Epidermal melanocyte (primary cell): Measurements from ENCODE around the gene KCND3.

Source experiments
- DNase-seq: peaks from one replicate; pipeline ENCODE4 v3.0.0; 2011; ENCODE audit warnings: low spot score; ENCODE audit not compliant: insufficient read length

KCND3 gene

DNA sequence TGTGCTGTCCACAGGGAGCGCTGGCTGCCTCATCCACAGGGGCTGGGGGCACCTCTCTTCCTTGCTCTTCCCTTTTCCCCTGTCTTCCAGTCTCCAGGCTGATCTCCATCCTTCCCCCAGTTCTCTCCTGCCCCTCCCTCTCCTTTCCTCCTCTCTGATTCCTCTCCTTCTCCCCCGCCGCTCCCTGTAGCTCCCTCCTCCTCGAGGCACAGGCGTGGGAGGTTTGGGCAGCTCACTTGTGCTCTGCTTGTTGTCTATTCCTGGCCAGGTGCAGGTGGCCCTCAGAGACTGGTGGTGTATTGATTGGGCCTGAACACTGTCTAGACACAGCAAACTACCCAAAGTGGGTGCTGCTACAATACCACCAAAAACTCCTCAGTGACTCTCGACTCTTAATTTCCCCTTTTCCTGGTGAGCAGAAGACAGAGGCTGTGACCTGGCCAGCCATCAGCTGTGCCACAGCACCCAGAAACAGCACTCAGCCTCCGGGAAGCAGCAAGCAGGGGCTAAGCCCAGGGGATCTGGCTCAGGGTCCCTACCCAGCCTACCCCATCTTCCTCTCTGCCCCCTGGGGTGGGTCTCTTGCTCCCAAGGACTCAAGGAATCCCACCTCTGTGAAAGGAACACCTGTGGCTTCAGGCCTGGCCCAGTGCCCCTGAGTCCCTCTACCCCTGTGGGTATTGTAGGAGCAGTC, 140.5 kb downstream of the KCND3 start:
- no peak for DNase-seq

DNA sequence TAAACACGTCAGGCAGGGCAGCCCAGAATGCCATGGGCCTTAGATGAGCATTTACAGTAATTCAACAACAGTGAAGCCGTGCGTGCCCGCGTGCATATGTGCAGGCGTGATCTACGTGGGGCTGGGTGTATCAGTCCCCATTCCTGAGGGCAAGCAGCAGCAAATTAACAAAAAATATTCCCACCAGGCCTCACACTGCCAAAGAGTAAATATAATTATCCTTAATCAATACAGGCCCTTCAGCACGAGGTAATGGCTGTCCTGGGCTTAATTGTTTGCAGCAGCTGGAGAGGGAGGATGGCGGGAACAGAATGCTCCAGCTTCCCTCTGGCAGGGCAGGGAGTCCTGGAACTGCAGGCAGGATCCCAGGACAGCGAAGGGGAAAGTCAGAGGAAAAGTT, 142.0 kb downstream of the KCND3 start:
- DNase-seq: no peak

DNA sequence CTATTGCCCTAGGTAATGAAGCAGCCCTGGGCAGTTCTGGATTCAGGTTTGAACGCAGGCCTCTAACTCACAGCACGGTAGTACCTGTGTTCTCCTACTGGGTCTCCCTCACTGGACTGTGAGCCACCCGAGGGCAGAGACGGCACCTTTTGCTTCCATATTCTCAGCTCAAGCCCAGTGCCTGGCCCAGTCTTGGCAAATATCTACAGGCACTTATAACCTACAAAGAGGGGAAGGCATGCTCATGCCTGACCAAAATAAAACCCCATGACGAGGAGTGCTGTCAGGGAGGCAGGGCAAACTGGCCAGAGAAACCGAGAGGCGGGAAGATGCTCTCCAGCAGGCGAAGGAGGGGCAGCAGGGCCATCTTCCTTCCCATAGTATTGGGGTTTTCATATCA, 142.6 kb downstream of the KCND3 start:
- DNase-seq: no peak

DNA sequence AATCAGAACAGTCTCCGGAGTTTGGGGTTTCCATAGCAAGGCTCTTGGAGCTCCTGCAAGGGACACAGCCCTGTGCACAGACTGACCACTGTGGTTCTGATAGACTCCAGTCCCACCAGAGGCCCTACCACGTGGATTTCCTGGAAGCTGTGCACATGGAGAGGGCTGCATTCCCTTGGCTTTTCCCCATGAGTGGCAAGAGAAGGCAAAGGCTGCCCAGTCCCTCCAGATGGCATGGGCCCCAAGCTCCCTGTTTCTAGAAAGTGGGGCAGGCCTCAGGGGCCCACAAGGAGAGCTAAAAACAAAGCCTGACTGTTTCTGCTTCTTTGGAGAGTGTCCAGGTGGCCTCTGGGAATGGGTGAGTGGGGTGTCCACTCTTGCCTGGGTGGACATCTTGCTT, 146.3 kb downstream of the KCND3 start:
- DNase-seq: no peak

DNA sequence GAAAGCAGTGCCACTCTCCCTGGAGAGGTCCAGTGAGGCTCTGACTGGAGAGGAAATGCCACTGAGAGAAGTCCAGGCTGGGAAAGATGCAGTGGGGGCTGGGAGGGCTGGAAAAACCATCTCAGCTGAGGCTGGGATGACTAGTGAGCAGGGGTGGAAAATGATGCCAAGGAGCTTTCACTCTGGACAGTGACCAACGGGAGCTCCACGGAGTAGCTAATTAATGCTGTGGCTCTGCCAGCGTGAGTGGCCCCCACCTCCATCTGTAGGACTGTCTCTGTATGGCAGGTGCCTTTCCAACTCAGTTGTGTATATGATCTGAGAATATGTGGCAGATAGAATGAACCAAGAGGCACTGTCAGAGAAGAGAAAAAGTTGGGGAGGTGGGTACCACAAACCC, 147.1 kb downstream of the KCND3 start:
- DNase-seq: no peak

DNA sequence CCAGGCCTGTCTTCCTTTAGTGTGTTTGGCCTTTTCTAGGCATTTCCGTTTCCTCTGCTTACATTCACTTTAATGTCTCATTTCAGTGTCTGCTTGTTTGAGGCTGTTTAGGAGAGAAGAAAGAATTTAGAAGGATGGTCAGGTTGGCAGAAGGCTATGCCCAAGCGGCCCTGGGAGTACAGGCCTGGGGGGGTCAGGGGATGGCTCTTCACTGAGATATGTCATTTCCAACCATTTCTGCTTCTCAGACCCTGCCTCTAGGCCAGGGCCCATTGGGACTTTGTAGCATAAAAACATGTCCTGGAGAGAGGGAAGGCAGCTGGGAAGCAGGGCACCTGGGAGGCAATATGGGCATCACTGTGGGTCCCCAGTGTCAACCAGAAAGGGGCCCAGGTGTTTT, 147.7 kb downstream of the KCND3 start:
- DNase-seq: no peak

DNA sequence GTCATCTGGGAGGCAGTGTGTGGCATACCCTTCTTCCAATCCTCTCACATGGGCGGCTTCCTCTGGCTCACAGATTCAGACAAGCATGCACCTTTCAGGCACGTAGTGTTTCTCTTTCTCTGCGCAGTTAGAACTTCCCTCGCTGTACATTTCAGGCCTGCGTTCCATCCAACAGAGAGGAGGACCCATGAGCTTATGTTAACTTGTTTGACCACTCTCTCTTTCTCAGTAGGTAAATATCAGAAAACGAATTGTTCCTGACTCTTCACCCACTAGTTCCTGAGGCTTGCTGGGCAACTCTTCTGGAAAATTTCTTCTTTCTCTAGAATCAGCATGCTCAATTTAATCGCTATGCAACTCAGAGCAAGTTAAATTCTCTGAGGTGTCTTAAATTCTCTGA, 148.3 kb downstream of the KCND3 start:
- no peak for DNase-seq

DNA sequence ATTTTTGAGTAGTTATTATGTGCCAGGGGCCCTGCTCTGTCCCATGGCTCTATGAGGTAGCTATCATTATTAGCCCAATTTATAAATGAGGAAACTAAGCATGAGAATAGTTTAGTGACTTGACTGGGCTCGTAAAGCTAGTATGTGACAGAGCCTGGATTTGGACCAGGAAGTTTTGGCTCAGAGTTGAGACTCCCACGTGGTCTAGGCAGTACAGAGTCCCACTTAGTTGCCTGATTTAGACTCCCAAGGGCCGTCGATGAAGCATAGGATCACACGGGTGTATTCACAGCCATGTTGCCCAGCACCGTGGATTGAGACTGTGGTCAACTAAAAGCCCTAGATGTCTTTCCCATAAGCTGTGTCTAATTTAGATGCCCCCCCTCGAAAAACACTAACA, 152.1 kb downstream of the KCND3 start:
- no peak for DNase-seq

DNA sequence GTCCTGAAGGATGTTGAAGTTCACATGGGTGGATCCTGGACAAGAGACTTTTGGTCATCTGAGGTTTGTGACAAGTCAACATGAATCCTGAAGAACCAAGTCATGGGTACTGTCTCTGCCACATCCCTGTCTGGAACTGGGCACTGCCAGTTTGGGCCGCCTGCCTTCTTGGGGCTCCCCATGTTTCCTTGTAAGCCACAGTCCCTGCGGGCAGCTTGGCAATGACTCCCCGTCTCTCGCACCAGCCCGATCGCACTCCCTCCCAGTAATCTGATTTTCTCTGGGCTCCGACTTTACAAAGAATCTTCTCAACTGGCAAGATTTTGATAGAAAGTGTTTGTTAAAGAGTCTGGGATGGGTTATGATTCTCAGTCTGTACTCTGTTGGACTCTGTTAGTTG, 153.4 kb downstream of the KCND3 start:
- no peak for DNase-seq

DNA sequence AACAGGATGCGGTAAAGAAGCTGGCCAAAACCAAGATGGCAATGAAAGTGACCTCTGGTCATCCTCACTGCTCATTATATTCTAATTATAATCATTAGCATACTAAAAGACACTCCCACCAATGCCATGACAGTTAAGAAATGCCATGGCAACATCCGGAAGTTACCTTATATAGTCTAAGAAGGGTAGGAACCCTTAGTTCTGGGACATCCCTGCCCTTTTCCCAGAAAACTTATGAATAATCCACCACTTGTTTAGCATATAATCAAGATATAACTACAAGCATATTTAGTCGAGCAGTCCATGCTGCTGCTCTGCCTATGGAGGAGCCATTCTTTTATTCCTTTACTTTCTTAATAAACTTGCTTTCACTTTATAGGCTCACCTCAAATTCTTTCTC, 154.0 kb downstream of the KCND3 start:
- no peak for DNase-seq

DNA sequence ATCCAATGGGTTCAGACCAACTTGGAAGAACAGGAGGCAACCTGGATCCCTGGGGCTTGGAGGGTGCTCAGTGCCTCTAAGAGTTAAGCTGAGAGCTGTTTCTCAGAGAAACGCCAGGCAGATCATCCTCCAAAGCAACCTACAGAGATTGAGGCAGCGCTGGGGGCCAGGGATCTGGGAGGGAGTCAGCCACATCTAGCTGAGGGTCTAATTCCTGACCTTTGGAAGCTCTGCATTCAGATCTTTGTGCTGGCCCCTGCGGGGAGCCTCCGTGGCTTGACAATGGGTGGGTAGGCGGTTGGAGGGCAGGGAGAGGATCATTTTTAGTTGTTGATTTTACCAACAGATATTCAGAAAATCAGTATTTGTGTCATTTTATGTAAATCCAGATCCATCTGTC, 154.5 kb downstream of the KCND3 start:
- DNase-seq: no peak

DNA sequence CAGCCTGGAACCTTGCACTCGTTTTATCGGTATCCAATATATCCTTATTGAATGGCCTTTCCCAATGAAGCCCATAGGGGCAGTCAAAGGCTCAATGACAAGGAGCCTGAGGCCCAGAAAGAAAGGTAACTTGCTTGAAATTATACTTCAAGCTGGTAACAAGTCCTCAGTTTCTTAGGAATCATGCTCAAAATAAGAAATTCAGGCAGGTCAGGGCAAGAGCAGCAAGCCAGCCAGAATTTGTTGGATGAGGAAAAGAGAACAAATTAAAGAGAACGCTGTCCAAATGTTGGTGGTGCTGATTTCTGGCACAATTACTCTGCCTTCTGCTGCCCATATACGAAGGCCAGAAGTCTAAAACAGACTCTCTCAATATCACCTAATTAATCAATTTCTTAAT, 156.1 kb downstream of the KCND3 start:
- DNase-seq: no peak

DNA sequence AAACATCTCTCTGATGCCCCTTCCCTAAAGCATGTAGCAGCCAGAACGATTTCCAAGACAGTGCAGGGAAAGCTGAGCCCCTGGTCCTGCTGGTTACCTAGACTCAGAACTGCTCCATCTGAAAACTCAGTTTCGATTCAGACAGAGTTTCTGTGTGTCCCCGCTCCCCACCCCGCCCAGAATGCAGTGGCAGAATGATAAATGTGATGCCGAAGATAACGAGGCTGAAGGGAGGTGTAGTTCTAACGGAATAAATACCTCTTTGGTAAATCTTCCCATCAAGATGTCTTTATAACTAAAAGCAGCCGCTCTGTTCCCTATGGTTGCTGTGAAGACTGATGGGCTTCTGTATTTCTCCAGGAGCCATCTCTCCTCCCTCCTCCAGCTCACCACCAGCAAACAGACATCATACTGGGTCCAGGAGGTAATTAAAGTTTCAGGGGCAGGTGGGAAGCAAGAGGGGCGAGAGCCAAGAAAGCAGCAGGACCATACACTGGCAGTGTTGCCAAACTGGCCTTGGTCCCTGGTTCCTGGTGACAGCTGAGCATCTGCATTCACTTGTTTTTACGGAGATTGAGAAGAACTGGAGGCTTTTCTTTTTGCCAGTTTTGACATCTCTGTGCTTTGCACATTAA, 156.8 kb downstream of the KCND3 start:
- no peak for DNase-seq

DNA sequence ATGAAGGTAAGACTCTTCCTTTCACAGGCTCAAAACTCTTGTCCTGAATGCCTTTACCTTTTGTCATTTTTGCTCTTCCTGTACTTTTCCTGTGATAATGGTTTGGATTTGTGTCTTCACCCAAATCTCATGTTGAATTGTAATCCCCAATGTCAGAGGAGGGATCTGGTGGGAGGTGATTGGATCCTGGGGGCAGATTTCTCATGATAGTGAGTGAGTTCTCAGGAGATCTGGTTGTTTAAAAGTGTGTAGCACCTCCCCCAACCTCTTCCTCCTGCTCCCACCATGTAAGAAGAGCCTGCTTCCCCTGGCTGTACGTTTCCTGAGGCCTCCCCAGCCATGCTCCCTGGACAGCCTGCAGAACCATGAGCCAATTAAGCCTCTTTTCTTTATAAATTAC, 158.3 kb downstream of the KCND3 start:
- DNase-seq: no peak

DNA sequence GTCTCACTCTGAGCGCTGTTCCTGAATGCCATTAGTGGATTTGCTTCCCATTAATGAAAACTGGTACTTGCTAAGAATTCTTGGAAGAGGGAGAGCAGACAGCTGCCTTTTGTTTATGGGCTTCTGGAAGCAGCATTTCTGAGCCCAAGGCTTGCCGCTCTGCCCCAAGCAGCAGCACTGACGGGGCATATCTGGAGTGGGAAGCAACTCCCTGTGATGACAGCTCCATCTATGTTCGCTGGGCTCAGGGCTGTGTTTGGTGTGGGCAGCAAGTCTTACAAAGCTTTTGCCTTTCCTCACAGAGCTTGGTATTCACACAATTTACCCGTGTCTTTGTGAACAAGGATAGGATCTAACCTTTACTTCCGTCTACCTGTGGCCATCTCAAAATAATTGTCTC, 161.5 kb downstream of the KCND3 start:
- DNase-seq: no peak

DNA sequence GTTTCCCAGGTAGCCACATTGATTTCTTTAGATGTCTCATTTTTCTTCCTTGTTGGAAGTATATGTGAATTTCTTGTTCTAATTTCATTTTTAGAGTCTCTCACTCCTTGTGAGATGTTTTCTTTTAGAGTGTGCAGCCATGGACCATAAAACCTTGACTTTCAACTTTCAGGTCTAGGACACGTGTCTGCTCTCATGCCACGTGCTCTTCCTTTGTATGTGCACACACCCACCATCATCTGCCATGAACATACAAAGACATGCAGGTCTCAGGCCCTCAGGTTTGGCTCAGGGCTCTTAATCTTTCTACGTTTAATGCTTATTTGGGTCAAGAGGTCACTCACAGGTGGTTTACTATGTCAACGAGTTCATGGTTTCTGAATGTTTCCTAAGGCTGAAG, 163.2 kb downstream of the KCND3 start:
- no peak for DNase-seq

DNA sequence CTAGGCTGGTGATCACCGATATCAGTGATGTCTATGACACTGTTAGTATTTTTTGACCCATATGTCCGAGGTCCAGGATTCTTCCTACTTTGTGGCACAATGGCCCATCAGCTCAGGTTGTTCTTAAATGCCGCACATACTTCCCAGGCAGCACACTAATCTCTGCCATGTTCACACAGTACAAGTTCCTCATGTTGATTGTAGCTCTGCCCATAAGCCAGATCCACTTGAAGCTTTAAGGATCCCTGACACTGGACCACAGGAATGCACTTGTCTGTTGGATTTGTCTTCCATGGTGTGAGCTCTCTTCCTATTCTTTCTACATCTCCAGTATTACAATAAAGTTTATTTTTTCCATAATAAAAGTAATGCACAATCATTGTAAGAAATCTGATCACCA, 164.3 kb downstream of the KCND3 start:
- no peak for DNase-seq

DNA sequence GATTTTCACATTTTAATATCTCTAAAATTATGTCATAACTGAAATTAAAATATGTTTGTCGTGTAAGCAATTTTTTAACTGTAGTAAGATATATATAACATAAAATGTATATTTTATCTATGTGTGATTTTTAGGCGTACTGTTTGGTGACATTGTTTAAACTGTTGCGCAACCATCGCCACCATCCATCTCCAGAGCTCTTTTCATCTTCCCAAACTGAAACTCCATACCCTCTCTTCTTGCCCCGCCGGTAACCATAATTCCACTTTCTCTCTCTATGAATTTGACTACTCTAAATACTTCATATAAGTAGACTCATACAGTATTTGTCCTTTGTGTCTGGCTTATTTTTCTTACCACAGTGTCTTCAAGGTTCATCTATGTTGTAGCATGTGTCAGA, 167.3 kb downstream of the KCND3 start:
- DNase-seq: no peak

DNA sequence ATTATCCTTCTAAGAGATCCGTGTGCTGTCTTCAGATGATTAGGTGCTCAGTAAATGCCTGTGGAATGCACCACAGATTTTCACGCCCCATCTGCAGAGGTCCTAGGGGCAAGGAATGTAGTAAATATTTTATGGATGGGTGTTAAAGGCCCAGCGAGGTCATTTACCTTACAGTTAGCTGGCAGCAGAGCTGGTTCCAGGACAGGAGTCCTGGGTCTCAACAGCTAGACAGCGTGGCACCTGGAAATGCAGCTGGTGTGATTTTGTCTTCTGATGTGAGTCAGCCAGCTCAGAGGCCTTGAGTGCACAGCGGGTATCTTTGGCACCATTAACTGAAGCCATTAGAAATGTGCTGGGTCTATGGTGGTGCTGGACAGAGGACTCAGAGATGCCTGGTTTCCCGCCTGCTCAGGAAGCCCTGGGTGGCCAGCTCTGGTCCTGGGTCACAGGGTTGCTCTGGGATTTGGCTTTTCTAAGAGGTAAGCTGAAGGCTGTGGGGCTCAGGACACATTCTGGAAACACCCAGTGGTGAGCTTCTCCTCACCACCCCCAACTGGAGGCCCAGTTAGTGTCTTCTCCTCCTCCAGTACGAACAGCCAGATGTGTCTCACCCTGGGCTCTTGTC, 168.2 kb downstream of the KCND3 start:
- DNase-seq: no peak

DNA sequence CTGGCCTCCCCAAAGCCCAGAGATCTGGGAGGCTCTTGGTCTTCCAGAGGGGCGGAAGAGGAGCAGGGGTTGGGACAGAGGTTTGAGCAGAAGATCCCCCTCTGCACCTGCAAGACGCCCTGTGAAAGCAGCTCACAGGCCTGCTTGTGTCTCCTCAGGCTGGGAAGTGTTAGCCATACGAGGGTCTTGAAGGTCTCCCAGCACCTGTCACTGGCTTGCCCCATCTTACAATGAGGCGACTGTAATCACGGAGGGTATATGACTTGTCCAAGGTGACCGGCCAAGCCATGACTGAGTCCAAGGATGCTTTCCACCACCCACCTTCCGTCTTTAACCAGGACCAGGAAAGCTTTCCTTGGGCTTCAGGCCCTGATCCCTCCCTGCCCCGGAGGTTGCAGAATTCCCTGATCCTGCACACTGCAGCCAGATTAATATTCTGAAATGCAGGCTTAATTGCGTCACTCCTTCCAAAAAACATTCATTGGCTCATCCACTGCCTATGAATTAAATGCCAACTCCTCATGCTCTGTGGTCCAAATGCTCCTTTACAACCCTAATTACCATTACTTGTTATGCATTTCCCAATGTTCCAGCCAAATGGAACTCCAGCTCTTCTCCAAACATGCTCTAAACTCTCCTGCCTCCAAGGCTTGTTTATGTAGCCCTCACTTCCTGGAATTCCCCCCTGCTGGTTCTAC, 169.8 kb downstream of the KCND3 start:
- no peak for DNase-seq

DNA sequence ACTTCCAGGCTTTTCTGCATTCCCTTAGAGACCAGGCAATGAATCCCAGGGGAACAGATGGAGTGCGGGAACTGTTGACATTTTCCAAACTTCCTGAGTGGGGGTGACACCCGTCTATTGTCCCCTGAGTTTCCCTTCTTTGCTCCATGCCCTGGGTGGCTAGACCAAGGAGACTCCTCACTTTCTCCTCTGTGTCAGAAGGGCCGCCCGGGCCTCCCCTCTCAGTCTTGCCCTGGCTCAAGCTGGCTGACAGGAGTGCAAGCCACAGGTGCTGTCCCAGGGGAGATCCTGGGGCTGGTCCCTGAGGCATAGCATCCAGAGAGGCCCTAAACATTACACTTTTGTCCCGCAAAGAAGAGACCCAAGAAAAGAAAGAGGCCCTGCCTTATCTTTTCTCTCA, 170.9 kb downstream of the KCND3 start:
- no peak for DNase-seq

DNA sequence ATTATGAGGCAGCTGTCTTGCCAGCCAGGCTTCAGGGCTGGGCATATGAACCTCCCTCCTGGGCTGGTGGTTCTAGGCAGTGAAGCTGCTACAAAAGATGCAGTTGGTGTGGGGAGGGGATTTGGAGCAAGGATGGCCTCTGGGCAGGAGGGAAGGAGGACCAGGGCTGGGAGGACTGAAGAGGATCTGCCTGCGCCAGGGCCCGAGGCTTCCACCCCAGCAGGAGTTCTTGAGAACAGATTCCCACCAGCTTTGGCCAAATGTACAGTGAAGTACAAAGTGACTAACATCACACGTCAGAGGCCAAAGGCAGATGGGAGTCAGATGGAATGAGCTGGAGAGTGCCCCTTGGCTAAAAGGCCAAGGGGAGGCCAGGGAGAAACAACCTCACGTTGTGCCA, 171.4 kb downstream of the KCND3 start:
- no peak for DNase-seq

DNA sequence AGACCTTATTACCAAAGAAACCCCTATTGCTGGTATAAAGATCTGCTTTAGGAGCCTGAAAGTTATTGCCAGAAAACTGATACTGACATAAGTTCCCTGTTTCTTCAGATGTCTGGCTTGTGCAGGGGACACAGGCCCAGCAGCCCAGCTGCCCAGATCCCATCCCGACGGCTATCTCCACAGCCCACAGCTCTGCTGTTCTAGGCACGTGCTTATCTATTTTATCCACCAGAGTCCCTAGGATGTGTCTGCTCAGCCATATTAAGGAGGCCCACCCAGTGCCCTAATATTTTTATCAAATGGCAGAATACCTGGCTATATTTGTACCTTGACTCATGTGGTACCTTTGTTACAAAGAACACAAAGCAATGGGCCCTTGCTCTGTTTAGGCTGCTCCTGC, 174.8 kb downstream of the KCND3 start:
- no peak for DNase-seq
